GM19397 (cell line): Measurements from ENCODE around the gene ARHGEF25.
"Not testable (repeated sequence)": the region's sequence is repeated elsewhere in the genome, so short reads cannot be mapped to it uniquely, and the experiment has no call there.

Source experiments
- ATAC-seq: cut with Tn5 transposase; IDR thresholded peaks from one replicate; pipeline ENCODE4 v1.9.1; 2021; ENCODE audit warnings: mild to moderate bottlenecking, moderate library complexity; ENCODE audit not compliant: unreplicated experiment

The ARHGEF25 gene

DNA sequence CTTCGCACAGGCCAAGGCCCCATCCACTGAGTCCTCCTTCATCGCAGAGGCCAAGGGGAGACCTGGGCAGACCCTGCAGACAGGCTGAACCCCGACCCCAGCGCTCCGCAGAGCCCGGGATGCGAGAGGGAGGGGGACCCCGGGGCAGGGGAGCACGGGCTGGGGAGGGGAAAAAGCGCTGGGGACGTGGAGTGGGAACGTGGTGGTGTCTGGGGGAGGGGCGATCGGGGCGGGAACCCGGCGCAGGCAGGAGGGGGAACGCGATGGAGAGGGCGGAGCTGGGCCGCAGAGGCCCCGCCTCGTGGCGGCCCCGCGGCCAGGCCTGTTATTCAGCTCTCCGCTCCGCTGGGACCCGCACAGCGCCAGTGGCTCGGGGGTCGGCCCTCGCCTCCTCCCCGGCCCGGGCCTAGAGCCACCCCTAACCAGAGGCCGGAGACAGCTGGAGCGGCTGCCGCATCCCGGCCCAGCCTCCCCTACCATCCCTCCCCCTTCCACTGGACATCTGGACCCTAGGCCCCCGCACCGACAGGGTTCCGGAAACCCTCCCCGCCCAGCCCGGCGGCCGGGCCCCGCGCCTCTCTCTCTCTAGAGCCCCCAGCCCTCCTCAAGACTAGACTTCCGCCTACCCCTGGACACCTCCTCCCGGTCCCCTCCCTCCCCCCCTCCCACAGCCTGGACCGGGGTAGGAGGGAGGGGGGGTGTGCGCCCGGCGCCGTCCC lies at the start of gene ARHGEF25:
Gene ARHGEF25 (plus strand): TSS at position 328 of the 719 bp plus-strand sequence. CDS start 460 bp downstream, outside the sequence.
- peak; percentile 40 for ATAC-seq

DNA sequence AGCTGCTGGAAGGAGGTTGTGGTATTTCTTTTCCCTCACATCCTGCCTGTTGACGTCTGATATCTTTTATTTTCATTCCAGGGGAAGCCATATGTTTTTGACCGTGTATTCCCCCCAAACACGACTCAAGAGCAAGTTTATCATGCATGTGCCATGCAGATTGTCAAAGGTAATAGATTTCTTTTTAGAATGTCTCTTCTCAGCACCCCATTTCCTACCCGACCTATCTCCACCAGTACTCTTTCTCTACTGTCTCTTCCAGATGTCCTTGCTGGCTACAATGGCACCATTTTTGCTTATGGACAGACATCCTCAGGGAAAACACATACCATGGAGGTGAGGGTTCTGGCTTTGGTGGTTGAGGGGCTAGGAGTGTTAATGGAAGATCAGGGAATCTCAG lies 47.9 kb upstream of the ARHGEF25 start:
- no peak for ATAC-seq

DNA sequence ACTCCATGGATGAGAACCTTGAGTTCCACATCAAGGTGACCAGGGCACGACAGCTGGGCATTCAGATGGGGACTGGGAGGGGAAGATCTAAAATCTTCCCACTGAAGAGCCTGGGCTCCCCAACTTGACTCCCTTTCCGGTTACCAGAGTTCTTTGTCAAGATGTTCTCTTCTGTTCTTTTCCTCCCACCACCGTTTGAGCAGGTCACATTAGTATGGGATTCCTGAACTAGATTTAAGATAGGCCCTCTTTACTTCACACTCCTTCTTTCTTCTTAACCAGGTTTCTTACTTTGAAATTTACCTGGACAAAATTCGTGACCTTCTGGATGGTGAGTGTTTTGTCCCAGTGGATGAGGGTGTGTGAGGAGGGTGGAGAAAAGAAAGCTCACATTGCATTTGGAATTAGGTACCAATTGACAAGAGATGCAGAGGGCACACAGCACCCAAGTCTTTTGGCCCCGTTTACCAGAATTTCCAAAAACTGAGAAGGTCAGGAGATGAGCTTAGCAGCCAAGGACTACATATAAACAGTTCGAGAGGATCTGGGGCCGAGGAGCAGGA lies 47.0 kb upstream of the ARHGEF25 start:
- ATAC-seq, result no peak

DNA sequence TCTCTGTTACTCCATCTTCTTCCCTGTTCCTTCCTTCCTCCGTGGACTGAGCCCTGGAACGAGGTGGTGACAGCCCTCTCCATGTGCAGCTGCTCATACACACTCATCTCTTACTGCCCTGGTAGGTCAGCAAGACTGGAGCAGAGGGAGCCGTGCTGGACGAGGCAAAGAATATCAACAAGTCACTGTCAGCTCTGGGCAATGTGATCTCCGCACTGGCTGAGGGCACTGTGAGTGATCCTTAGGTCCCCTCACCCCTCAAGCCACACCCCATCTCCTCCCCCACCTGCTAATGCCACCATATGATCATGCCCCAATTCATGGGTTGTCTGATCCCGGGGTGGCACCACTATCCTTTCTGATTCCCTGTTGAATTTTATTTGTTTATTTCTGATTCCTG lies 42.4 kb upstream of the ARHGEF25 start:
- ATAC-seq, result no peak

DNA sequence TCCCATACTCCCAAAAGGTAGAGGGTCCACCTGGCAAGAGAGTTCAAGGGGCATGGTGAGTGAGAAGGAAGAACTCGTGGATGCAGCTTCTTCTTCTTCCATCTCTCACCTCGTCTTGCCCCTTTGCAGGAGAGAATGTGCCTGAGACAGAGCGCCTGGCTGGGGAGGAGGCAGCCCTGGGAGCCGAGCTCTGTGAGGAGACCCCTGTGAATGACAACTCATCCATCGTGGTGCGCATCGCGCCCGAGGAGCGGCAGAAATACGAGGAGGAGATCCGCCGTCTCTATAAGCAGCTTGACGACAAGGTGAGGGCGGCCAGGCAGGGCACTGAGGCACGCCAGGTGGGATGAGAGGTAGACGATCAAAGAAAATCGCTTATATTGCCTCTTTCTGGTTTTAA lies 41.4 kb upstream of the ARHGEF25 start:
- ATAC-seq, result no peak

DNA sequence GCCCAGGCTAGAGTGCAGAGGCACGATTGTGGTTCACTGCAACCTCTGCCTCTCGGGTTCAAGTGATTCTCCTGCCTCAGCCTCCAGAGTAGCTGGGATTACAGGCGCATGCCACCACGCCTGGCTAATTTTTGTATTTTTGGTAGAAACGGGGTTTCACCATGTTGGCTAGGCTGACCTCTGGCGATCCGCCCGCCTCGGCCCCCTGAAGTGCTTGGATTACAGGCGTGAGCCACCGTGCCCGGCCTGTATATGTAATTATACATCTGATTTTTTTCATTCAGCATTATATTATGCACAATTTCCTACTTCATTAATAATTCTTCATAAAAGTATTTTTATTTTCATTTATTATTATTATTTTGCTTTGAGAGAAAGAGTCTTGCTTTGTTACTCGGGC lies 40.8 kb upstream of the ARHGEF25 start:
- ATAC-seq, result not testable (repeated sequence)

DNA sequence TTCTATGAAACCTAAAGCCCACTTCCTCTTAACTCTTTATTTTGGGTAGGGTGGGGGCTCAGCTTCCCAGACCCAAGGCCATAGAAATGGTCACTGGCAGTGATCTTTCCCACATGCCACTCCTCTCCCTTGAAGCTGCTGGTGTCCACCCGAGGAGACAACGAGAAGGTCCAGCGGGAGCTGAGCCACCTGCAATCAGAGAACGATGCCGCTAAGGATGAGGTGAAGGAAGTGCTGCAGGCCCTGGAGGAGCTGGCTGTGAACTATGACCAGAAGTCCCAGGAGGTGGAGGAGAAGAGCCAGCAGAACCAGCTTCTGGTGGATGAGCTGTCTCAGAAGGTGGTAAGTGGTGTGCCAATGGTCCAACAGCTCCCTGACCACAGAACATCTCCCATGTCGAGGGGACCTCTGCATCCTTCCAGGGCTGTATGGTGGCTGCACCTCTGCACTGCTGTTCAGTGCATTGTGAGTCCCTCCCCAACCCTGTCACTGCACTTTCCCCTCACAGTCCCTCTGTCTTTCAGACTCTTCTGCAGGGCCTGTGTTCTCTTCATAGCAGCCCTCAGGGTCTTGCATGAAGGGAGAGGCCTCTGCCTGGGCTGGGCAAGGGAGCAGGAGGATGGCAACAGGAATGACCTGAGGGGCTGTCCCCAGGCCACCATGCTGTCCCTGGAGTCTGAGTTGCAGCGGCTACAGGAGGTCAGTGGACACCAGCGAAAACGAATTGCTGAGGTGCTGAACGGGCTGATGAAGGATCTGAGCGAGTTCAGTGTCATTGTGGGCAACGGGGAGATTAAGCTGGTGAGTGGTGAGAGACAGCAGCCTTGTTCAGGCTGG lies 39.1 kb upstream of the ARHGEF25 start:
- no peak for ATAC-seq

DNA sequence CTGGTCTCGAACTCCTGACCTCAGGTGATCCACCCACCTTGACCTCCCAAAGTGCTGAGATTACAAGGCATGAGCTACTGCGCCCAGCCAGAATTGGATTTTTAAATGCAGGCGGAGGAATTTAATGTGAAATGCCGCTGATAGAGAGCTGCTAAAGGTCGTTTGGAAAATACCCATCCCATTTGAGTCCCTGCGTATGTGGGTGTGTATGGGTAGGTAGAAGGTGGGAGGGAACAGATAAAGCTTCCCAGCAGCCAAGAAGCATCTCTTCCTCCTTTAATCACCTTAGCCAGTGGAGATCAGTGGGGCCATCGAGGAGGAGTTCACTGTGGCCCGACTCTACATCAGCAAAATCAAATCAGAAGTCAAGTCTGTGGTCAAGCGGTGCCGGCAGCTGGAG lies 36.4 kb upstream of the ARHGEF25 start:
- ATAC-seq, result no peak

DNA sequence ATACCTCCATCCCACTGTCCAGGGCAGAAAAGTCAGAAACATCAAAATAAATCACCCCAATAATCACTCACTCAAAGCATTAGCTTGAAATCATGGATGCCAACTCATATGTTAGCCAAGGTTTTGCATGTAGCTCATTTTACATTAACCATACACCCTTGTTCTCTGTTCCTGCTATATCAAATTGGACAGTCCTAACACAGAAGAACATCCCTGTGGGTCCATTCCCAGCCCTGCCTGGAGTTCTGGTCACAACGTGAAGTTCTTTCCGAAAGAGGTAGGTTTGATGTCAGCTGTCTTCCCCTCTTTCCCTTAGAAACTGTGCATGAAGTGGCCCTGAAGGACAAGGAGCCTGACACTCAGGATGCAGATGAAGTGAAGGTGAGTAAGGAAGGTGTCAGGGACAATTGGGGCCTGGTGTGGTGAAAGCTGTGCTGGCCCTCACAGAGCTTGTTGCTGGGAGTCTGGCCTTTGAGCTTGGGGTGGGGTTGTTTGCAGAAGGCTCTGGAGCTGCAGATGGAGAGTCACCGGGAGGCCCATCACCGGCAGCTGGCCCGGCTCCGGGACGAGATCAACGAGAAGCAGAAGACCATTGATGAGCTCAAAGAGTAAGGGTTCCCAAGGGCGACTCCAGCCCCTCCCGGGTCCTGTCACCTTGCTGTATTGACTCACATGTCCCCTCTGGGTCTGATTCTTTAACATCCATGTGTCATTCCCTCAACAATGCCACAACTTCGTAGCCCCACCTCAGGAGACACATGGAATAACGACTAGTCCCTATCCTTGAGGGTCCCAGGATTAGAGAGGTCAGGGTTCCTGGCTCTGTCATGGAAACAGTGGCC lies 35.2 kb upstream of the ARHGEF25 start:
- no peak for ATAC-seq

DNA sequence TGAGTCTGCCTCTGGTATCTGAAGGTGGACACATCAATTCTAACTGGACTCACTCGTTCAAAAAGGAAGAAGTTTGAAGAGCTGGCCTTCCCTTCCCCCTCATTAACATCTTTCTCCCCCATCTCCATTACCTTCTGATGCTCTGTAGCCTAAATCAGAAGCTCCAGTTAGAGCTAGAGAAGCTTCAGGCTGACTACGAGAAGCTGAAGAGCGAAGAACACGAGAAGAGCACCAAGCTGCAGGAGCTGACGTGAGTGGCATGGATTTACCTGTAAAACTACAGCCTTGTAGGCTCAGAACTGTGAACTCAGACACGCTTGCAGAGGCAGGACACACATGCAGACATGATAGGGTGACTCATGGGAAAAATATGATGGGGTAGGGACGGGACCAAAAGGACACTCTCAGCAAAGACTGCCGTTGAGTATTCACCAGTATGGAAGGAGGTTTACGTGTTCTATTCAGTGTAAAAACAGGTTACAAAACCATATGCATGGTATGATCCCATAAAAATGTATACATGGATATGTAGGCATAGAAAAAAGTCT lies 34.5 kb upstream of the ARHGEF25 start:
- ATAC-seq, result no peak

DNA sequence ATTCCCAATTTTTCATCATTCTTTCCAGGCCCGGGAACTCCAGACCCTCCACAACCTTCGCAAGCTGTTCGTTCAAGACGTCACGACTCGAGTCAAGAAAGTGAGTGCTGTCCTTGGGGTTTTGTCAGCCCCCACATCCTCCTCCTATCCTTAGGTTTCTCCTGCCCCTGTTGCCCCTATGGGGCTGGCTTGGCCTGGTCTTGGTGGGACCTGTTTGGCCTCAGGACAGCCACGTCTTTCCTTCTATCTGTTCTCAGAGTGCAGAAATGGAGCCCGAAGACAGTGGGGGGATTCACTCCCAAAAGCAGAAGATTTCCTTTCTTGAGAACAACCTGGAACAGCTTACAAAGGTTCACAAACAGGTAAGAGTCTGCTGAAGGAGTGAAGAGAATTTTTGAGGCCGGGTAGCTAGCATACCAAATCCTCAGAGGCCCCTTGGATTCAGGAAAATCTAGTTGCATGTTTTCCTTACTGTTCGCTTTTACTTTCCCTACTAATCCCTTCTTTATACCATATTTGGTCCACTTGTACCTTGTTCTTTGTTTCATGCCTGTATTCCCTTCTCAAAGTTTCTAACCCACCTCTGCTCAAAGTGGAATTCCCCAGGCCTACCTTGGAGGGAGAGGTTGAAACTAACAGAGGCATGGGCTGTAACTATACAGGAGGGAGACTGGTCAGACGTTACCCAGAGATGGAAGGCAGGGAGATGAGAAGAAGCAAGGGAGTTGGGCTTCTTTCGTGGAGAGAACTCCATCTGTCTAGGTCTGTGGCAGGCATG lies 33.1 kb upstream of the ARHGEF25 start:
- ATAC-seq, result no peak

DNA sequence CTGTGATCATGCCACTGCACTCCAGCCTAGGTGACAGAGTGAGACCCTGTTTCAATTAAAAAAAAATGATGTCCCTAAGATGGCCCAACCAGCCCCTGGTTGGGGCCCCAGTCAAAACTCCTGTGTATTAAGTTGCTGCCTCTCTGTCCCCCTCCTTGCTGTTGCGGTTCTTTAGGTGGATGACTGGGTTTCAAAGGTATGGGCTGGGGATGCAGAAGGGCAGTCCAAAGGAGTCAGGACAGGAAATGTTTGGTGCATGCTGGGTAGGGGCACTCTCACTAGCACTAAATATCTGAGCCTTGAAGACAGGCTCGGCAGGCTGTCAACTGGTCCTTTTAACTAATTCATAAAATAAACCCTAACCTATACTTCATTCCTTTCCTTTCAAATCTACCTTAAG lies 32.2 kb upstream of the ARHGEF25 start:
- ATAC-seq, result no peak

DNA sequence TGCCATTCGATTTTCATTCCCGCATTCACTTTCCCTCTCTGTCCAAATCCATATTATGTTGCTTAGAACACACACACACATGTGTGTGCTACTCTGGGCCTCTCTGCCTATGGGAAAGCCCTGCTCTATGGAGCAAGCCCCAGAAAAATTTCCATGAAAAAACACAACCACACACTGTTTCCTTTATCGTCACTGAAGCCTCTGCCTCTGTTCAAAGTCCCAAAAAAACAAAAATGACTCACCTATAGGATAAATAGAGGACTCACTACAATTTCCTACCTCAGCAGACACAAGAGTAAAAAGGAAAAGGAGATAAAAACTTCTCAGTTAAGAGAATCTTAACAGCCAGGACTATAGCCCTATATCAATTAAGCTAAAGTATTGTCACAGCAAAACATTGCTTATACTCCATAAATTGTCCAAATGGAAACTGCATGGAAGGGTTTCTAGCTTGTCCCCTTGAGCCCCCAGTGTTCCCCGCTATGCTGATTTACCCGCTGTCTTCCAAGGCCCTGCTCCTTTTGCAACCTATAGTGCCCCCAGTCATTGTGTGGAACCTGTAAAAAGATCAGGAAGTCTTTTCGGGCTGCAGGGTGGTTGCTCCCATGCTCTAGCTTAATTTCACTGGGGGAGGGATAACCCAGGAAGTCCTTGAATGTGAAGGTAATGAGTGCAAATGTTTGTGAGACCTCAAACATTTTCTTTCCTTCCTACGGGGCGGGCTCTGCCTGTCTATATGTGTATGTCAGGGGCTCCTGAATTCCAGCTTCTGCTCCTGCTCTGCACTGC lies 31.4 kb upstream of the ARHGEF25 start:
- no peak for ATAC-seq

DNA sequence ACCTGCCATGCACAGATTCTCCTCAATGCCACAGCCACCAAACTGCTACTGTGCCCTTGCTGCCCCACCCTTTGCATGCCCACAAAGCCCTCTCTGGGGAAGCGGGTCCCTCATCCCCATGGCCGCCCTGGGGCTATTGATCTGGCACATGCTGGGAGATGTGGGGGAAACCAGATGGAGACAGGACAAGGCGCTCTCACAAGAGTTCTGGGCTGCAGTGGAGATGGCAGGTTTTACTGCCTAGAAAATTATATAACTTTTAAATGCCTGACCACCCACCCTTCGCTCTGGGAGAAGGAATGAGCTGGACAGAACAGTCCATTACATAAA lies 30.8 kb upstream of the ARHGEF25 start:
- ATAC-seq, result no peak

DNA sequence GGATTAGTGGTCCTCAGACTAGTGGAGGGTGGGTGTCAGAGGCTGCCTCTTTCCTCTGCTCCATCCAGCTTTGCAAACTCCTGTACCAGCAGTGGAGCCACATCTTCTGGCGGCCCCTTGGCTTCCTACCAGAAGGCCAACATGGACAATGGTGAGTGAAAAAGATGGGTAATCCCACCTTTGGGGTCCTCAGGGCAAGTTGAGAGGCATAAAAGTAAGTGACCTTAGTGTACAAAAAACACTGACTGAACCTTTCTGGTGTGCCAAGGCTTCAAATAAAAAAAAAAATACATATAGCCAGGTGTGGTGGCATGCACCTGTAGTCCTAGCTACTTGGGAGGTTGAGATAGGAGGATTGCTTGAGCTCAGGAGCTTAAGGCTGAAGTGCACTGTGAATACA lies 29.4 kb upstream of the ARHGEF25 start:
- no peak for ATAC-seq

DNA sequence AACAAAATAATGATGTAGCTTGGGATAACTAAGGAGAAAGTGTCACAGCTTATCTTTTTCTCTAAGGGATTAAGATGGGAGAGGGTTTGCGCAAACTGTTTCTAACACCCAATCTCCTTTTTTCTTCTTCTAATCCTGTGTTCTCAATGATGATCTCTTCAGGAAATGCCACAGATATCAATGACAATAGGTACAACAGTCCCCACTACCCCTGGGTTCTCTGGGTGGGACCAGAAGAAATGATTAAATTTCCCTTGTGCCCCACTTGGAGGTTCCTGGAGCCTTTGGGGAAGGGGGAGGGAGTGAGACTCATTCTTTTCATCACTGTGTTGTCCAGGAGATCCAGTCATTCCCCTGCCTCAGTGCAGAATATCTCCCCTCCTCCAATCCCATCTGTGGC lies 28.8 kb upstream of the ARHGEF25 start:
- no peak for ATAC-seq

DNA sequence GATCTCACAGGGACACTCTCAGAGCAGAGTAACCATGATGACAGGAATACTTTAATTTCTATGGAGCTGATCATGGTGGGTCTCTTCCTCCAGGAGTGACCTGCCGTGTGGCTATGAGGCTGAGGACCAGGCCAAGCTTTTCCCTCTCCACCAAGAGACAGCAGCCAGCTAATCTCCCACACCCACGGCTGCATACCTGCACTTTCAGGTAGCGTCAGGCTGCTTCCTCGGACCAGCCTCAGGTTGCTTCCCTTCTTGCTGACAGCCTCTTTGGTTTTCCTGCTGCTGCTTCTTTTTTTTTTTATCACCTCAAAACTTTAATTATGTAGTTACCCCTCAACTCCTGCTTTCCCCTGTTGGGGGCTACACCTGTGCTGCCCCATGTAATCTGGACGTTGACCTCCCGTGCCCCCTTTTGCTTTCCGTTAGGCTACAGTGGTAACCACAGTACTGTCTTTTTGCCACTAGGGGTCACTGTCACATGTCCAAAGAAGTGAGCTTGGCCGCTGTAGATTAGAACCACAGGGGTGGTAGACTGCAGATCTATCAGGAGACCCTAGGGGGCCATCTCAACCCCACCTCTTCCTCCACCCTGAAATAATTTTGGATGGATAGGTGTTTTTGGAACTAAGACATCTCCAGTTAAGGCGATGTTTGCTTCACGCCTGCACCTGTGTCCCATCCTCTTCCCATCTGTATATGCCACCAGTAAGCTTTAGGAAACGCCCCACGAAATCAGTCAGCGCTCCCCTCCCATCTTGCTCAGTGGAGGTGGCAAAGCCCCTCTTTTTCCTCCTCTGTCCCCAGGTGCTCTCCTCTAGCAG lies 28.0 kb upstream of the ARHGEF25 start:
- peak; percentile 89 for ATAC-seq

DNA sequence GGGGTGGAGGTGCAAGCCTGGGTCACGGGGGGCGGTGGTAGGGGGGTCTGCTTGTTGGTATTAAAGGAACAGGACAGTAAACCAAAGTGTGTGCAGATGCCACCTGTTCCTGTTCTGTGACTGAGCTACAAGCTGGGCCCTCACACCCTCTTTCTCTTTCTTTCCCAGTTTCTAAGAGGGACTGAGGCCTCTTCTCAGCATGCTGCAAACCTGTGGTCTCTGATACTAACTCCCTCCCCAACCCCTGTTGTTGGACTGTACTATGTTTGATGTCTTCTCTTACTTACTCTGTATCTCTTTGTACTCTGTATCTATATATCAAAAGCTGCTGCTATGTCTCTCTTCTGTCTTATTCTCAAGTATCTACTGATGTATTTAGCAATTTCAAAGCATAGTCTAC lies 27.2 kb upstream of the ARHGEF25 start:
- no peak for ATAC-seq

DNA sequence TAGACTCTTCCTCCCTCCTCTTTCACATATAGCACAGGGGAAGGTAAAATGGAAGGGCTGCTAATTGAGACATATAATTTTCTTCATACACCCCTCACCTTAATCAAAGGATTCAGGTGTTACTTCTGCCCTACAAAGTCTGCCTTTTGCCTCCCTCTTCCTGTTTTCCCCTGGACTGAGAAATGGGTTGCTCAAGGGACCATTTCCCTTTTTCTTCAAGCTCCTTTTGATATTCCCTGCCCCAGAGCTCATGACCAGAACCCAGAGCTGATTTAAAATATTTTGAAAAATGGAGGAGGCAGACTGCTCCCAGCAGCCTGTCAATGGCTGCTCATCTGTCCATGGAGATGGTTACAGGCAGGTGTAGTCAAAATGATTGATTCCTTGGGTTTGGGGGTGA lies 26.5 kb upstream of the ARHGEF25 start:
- ATAC-seq, result no peak
